GM19239 (cell line): ENCODE results near the gene NFYC.

Source experiments
- DNase-seq: peaks from one replicate; pipeline ENCODE4 v3.0.0; 2011; ENCODE audit warnings: low spot score; ENCODE audit not compliant: insufficient read length
- FAIRE-seq: peaks from 2 replicates; lab custom pipeline; 2011; peaks lifted over from hg19 to GRCh38; lab: Jason Lieb, UNC

Gene NFYC

DNA sequence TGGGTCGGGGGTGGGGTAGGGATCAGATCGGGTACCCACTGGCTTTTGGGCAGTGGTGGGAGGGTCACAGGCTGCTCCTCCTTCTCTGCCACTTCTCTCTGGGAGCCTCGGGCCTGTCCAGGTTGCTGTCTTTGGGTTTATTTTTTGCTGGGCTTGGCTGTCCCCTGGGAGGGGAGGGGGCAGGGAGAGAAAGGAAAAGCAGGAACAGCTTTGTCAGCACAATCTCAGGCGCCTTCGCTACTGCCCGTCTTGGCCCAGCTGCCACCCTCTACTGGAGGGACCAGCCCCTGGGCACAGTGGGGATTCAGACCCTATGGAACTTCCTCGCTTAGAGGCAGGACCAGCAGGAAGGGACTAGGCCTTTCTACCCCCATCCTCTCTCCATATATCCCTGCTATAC, 100.5 kb downstream of the NFYC start:
- DNase-seq (no peak), FAIRE-seq (no peak)

DNA sequence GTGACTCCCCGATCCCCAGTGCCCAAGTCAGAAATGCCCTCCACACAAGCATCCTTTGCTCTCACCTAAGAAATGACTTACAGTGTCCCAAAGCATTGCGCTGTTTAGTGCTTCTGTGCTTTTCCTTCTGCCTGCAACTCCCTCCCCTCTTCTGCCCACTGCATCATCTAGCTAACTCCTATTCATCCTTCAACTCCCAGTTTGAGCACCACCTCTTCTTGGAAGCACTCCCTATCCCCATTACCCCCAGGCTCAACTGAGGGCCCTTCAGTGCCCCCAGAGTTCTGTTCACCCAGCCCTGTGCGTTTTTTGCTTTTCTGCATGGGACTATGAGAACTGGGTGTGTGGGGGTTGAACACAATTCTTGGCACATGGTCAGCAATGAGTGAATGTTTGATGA, 102.1 kb downstream of the NFYC start:
- FAIRE-seq (no peak), DNase-seq (no peak)

GRCh38 chr1:40794048-40794447, 102.5 kb downstream of the NFYC start:
- FAIRE-seq (no peak), DNase-seq (no peak)

GRCh38 chr1:40794974-40795715, 103.6 kb downstream of the NFYC start:
- FAIRE-seq = peak; percentile 67
- no peak for DNase-seq

- FAIRE-seq (peak; percentile 31), DNase-seq (no peak)
Observed at GRCh38 chr1:40795811-40796586, 104.5 kb downstream of the NFYC start.

DNA sequence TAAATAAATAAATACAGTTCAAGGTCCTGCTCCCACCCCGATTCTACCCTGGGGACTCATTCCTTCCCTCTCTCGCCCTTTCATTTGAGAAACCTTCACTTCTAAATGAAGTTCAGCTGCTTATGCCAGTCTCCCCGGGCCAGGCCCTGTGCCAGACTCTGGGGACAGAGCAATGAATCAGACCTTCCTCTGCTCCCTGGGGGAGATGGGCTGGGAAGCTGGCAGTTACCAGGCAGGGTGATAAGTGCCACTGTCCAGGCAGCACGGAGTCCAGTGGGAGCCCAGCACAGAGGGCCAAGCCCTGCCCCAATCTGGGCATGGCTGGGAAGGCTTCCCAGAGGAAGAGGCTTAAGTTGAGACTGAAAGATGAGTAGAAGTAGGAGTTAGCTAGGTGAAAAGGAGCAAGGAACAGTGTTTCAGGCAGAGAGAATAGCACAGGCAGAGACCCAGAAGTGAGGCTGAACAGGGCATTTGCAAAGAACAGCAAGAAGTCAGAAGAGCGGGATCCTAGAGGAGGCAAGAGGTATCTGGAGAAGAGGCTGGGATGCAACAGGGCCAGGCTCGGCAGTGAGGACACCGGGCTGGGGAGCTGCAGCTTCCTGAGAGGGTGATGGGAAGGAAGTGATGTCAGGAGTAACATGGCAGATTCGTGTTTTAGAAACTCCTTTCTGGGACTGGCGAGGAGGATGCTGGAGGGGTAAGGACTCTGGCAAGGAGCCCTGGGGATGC, 105.6 kb downstream of the NFYC start:
- DNase-seq (no peak), FAIRE-seq (no peak)

DNA sequence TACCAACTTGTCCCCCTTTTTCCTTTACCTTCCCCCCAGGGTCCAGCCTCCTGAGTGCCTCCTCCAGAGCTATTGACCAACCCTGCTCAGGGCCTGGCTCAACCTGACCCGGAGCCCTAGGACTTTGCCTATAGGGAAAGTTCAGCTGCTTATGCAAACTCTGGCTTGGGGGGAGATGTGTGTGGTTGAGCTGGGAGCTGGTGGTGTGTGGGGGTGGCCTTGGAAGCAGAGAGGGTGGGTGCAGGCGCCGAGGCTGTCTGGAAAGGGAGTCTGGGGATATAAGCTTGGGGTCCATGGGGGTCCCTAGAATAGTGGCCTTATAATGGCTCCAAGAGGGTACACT, 106.1 kb downstream of the NFYC start:
- DNase-seq (no peak), FAIRE-seq (no peak)

DNA sequence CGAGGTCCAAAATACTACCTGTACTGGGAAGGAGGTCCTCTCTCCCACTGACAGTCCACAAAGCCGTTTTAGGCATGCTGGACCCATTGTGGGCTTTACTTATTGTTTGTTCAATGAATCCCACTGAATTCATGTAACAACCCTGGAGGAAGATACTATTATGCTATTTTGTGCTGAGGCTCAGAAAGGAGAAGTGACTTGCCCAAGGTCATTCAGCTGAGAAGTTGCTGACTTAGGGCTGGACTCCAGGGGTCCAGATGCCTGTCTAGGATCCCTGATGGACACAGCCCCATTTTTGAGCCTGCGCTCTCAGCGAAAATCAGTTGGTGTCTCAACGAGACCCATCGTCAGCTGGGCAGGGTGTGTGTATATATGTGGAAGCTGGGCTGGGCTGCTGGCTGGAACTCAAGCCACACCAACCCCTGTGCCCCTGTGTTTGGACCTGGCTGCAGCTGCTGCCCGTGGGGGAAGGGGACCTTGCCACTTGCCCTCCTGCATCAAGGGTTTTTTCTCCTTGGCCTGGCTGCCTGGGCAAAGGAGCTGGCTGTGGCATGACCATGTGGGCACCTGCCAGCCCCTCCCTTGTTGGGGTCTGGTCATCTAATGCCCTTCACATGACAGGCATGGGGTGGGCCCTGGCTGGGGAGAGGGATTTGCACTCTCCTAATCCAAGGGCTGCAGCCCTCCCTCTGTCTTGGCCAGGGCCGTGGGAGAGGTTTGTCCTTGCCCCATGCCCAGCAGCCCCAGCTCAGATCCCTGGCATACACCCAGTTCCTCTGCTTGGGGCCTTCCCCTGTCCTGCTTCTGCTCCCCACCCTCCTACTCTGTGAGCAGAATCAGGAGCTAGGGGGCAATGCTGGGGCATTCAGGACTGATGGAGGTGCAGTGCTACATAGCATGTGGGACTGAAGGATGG, 107.1 kb downstream of the NFYC start:
- FAIRE-seq = no peak
- DNase-seq = no peak

- FAIRE-seq (no peak), DNase-seq (no peak)
Observed at GRCh38 chr1:40799351-40799867, 107.9 kb downstream of the NFYC start.

DNA sequence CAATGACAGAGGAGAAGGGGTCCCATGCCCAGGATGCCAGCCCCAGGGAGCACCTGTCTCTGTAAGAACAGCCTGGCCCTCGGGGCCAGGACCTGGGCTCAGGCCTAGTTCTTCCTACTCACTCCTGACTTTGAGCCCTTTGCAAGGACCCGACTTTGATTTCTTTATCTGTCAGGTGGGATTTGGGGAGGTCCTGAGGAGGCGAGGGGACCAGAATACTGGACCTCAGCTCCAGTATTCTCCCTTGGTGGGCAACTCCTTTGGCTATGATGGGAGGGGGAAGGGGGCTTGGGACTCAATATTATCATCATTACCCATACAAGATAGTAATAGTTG, 110.2 kb downstream of the NFYC start:
- FAIRE-seq = peak; percentile 77
- no peak for DNase-seq

- FAIRE-seq = peak; percentile 78
- DNase-seq = peak; percentile 82
Observed at GRCh38 chr1:40802078-40802741, 110.7 kb downstream of the NFYC start.

GRCh38 chr1:40802742-40803113, 111.2 kb downstream of the NFYC start:
- no peak for DNase-seq
- FAIRE-seq = no peak

GRCh38 chr1:40803447-40803846, 111.9 kb downstream of the NFYC start:
- DNase-seq = no peak

DNA sequence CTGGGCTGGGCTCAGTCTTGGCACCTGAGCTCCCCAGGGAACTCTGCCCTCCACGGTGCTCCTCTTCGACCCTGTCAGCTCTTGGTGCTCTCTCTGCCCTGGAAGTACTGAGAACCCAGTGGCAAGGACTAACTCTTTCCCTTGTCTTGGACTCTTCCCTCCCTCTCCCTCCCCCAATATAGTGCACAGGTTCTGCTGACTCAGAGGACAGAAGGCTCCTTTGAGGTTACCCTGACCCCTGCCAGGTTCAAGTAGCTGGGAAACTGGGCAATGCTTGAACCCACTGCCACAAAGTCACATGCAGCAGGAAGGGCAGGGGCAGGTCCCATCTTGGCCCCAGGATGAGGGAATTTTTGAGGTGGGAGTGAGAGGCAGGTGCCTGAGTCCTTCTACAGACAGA, 112.4 kb downstream of the NFYC start:
- FAIRE-seq (no peak), DNase-seq (no peak)

More at GRCh38 chr1:40803447-40803846, 111.9 kb downstream of the NFYC start:
- no peak for FAIRE-seq

- FAIRE-seq = no peak
- no peak for DNase-seq
Observed at GRCh38 chr1:40806240-40806639, 114.7 kb downstream of the NFYC start.

DNA sequence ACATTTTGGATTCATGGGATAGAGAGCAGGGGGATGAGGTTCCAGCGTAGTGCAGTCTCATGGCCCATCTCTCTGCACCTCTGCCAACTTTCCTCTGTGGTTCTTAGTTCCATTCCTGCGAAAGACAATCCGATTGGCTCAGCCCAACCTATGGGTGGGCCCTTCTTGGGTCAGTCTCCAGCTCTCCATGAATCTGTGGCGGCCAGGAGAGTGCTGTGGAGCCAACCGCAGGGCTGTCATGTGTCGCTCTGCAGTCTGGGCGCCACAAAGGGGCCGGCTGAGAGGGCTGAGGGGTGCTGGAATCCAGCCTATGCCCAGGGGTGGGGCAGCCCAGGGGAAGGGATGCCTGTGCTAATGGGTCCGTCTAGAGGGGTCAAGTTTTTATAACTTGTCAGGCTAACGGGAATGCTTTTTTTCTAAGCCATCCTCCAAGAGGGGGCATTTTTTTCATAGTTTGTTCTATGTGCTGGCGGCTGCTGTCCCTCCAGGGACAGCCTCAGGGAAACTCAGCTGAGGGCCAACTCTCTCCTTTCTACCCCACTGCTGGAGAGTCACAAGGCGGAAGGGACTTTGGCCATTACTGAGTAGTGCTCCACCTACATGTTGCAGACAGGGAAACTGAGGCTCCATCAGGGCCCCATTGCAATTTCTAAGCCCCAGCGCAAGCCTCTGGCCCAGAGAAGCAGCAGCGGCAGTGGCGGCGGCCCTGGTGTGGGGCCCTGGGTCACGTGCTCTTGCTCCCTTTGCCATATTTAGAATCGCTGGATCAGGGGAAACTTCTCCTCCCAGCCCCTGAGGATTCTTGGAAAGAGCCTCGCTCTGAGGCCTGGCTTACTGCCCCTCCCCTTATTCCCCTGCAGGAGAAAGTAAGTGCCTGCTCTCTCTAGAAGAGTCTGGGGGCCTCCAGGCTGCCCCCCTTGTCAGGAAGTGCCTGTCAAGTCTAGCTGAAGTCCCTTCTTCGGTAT, 115.5 kb downstream of the NFYC start:
- DNase-seq (no peak), FAIRE-seq (no peak)

GRCh38 chr1:40808002-40808401, 116.5 kb downstream of the NFYC start:
- no peak for FAIRE-seq

GRCh38 chr1:40808444-40808843, 116.9 kb downstream of the NFYC start:
- DNase-seq = no peak
- FAIRE-seq = no peak

More at GRCh38 chr1:40808002-40808401, 116.5 kb downstream of the NFYC start:
- DNase-seq = no peak
